ENCODE results near the gene UPK2. TPM values are rescaled to one million over a fixed set of nuclear protein-coding genes. Genes with fewer than 3 reads are reported as not detected.
A peak's percentile ranks its signal among the peaks of the same experiment; 100 is the strongest.

UPK2 gene
- total RNA-seq = not detected

- no peaks in the 10 kb centered on the region for H3K9me3 ChIP-seq
- ATAC-seq (ENCODE audit: low FRiP score in 2 of 2) = peak; percentile 93 to 94
- WGBS, 2 donors = 14 to 40% methylated on average over 1 of the region's 7 CpGs
Measured at GRCh38 chr11:118956094-118956846, at the start of gene UPK2. Gene UPK2 (plus strand): TSS chr11:118956298. CDS start chr11:118956351, 53 bp downstream.

GRCh38 chr11:118907051-118908042, 48.8 kb upstream of the UPK2 start:
- Histone ChIP-seq H3K27ac (peak overlapping the region; percentile 11 to 98 (median 97)), H3K36me3 (peaks cover 10 to 60% (median 39%) of the 10 kb centered on the region in 4 donors), H3K27me3 (no peaks in the 10 kb centered on the region), H3K4me1 (peaks cover 53 to 59% (median 54%) of the 10 kb centered on the region in 4 donors), H3K4me3 (no peak overlapping the region), H3K9me3 (no peaks in the 10 kb centered on the region)
- TF ChIP-seq POLR2AphosphoS5 (IDR thresholded peaks at IDR 0.05) (peak in 1 of 2 donors; percentile 32), CTCF (IDR thresholded peaks at IDR 0.05) (peak; percentile 87 to 99 (median 96)), EP300 (IDR thresholded peaks at IDR 0.05) (no peak)
- WGBS, 2 donors = 45 to 49% methylated on average over 24 of the region's 24 CpGs
- DNase-seq (peak; percentile 82 to 89), ATAC-seq (ENCODE audit: low FRiP score in 2 of 2) (peak; percentile 67 to 77)

More at GRCh38 chr11:118956094-118956846, at the start of gene UPK2:
- Histone ChIP-seq H3K4me1 (no peaks in the 10 kb centered on the region), H3K36me3 (no peaks in the 10 kb centered on the region), H3K27ac (no peak within 1 kb of the TSS), H3K4me3 (no peak within 1 kb of the TSS), H3K27me3 (no peaks in the 10 kb centered on the region)
- peak; percentile 90 to 99 (median 98) for TF ChIP-seq CTCF (IDR thresholded peaks at IDR 0.05)
- TF ChIP-seq POLR2A (IDR thresholded peaks at IDR 0.05) = no peak
- TF ChIP-seq EP300 (IDR thresholded peaks at IDR 0.05) = no peak
- peak; percentile 86 to 90 for DNase-seq

GRCh38 chr11:118908264-118908663, 47.8 kb upstream of the UPK2 start:
- 83 to 91% methylated on average over 7 to 11 of the region's 13 CpGs for WGBS, 2 donors
- no peak for ATAC-seq (ENCODE audit: low FRiP score in 2 of 2)
- H3K4me1 ChIP-seq = peaks cover 63 to 68% (median 63%) of the 10 kb centered on the region in 4 donors
- peaks cover 2 to 51% (median 30%) of the 10 kb centered on the region in 4 donors for H3K36me3 ChIP-seq
- H3K27me3 ChIP-seq = no peaks in the 10 kb centered on the region
- DNase-seq = peak in 1 of 2 donors; percentile 49
- H3K4me3 ChIP-seq = no peak overlapping the region
- H3K27ac ChIP-seq = peak overlapping the region; percentile 94 to 98 (median 97)
- no peaks in the 10 kb centered on the region for H3K9me3 ChIP-seq
- no peak for TF ChIP-seq EP300 (IDR thresholded peaks at IDR 0.05)
- no peak for TF ChIP-seq POLR2A (IDR thresholded peaks at IDR 0.05)
- no peak for TF ChIP-seq POLR2AphosphoS5 (IDR thresholded peaks at IDR 0.05)
- no peak for TF ChIP-seq CTCF (IDR thresholded peaks at IDR 0.05)

- Histone ChIP-seq H3K4me1 (peaks cover 71 to 76% (median 71%) of the 10 kb centered on the region in 4 donors), H3K36me3 (peaks cover 2 to 43% (median 24%) of the 10 kb centered on the region in 4 donors), H3K27ac (peak overlapping the region; percentile 94 to 98 (median 97)), H3K4me3 (peak overlapping the region; percentile 6 to 48 (median 32)), H3K9me3 (no peaks in the 10 kb centered on the region), H3K27me3 (no peaks in the 10 kb centered on the region)
- ATAC-seq (ENCODE audit: low FRiP score in 2 of 2) (peak; percentile 8 to 37), DNase-seq (peak; percentile 72 to 89)
- 18 to 27% methylated on average over 9 to 16 of the region's 17 CpGs for WGBS, 2 donors
- no peak for TF ChIP-seq EP300 (IDR thresholded peaks at IDR 0.05)
- peak in 1 of 2 donors; percentile 63 for TF ChIP-seq POLR2AphosphoS5 (IDR thresholded peaks at IDR 0.05)
- peak in 1 of 6 experiments; percentile 8 for TF ChIP-seq CTCF (IDR thresholded peaks at IDR 0.05)
- peak in 3 of 4 donors; percentile 19 to 56 (median 36) for TF ChIP-seq POLR2A (IDR thresholded peaks at IDR 0.05)
Measured at GRCh38 chr11:118908901-118909618, 47.0 kb upstream of the UPK2 start.

Measured in upper lobe of left lung (tissue), 6 donors.